HepG2 (cell line): ENCODE data around the gene PELI2. TPM values are rescaled to one million over a fixed set of nuclear protein-coding genes. Genes with fewer than 3 reads are reported as not detected.

Experiments used
- ATAC-seq: fragments of 200-7000 bp; cut with Tn5 transposase; 3 replicates; pipeline ENCODE4 v1.9.1; 2020; ENCODE audit warnings: mild to moderate bottlenecking, moderate library complexity
- BruUV-seq: library from RNA; stranded (reverse); fragments of 400-500 nt; replicated peaks from 2 replicates; lab custom pipeline; 2021; lab: Mats Ljungman, UMichigan
- CTCF ChIA-PET: fragments of 300-600 bp; formaldehyde crosslinking; extraction: SDS; loops from one replicate; lab custom pipeline; 2021; ENCODE audit warnings: low total read pairs, inconsistent platforms, low intra/inter-chr PET ratio; lab: Yijun Ruan, JAX
- POLR2A ChIA-PET: fragments of 350-600 bp; sonication (Branson Sonifier 250); formaldehyde crosslinking; loops from one replicate; lab custom pipeline; 2020; ENCODE audit warnings: antibody characterized with exemption, inconsistent platforms; lab: Yijun Ruan, JAX
- DNase-seq: peaks from one replicate; pipeline ENCODE4 v3.0.0-alpha.2; 2015; ENCODE audit warnings: low spot score
- FAIRE-seq: peaks from 3 replicates; lab custom pipeline; 2011; peaks lifted over from hg19 to GRCh38; lab: Jason Lieb, UNC
- H2AFZ ChIP-seq: one replicate; pipeline ENCODE4 v1.6.1; 2011; ENCODE audit warnings: low read length, inconsistent platforms
- H3K27ac ChIP-seq: fragments of 300-600 bp; 3 replicates; pipeline ENCODE4 v1.8.0; 2011; ENCODE audit warnings: mixed run types, mild to moderate bottlenecking, mixed read lengths, low read length, inconsistent platforms; ENCODE audit not compliant: insufficient read depth; ENCODE audit errors: extremely low read length
- H3K27me3 ChIP-seq, 2 experiments: fragments of 200-600 bp in 1 of 2; 2 replicates in 1 of 2; 3 replicates in 1 of 2; pipeline versions ENCODE4 v1.6.0 to v1.8.0; 2011; ENCODE audit warnings: low read length in 2 of 2, mild to moderate bottlenecking in 2 of 2, moderate library complexity in 2 of 2, inconsistent platforms in 1 of 2; ENCODE audit not compliant: insufficient read depth in 2 of 2, control insufficient read depth in 1 of 2
- H3K36me3 ChIP-seq, 2 experiments: fragments of 200-600 bp in 1 of 2; replicated peaks in 1 of 2; 2 replicates in 1 of 2; 3 replicates in 1 of 2; pipeline versions ENCODE4 v1.5.1 to v1.8.0; 2011; ENCODE audit warnings: low read length in 2 of 2, inconsistent platforms in 1 of 2; ENCODE audit not compliant: insufficient read depth in 2 of 2, control insufficient read depth in 1 of 2
- H3K4me1 ChIP-seq: 2 replicates; pipeline ENCODE4 v1.5.1; 2012; ENCODE audit warnings: low read length, inconsistent platforms; ENCODE audit not compliant: insufficient read depth
- H3K4me2 ChIP-seq: 2 replicates; pipeline ENCODE4 v1.6.0; 2011; ENCODE audit warnings: low read depth, low read length, inconsistent platforms
- H3K4me3 ChIP-seq, 3 experiments: fragments of 200-600 bp in 1 of 3; sonication (generic), shearing (Covaris generic) in 1 of 3; replicated peaks in 1 of 3; 2 replicates each; pipeline ENCODE4 v1.5.1; 2011 to 2016; ENCODE audit warnings: low read length in 3 of 3, inconsistent platforms in 2 of 3, low read depth in 2 of 3, mild to moderate bottlenecking in 2 of 3, control low read depth in 1 of 3, mixed read lengths in 1 of 3; ENCODE audit not compliant: insufficient read depth in 1 of 3
- H3K79me2 ChIP-seq: one replicate; pipeline ENCODE4 v1.6.1; 2011; ENCODE audit warnings: low read length, inconsistent platforms; ENCODE audit not compliant: insufficient read depth
- H3K9ac ChIP-seq: 2 replicates; pipeline ENCODE4 v1.6.0; 2011; ENCODE audit warnings: mild to moderate bottlenecking, low read depth, low read length, inconsistent platforms; ENCODE audit not compliant: insufficient read depth
- H3K9me3 ChIP-seq: 2 replicates; pipeline ENCODE4 v1.5.1; 2012; ENCODE audit warnings: mild to moderate bottlenecking, low read length
- H4K20me1 ChIP-seq: 2 replicates; pipeline ENCODE4 v1.6.0; 2011; ENCODE audit warnings: inconsistent platforms, mild to moderate bottlenecking, low read length, moderate library complexity; ENCODE audit not compliant: insufficient read depth
- CC2D1A ChIP-seq: sonication (generic); formaldehyde crosslinking; IDR thresholded peaks from 2 replicates; pipeline ENCODE4 v1.8.1; 2023; ENCODE audit warnings: mild to moderate bottlenecking, missing genetic modification reagents
- HNF4A ChIP-seq: sonication (generic); formaldehyde crosslinking; IDR thresholded peaks from 2 replicates; pipeline ENCODE4 v1.4.0; 2020; ENCODE audit warnings: missing genetic modification reagents
- MTA1 ChIP-seq: sonication (generic); formaldehyde crosslinking; IDR thresholded peaks from 2 replicates; pipeline ENCODE4 v1.4.0; 2020; ENCODE audit warnings: missing genetic modification reagents, mild to moderate bottlenecking, borderline replicate concordance
- NKX3-1 ChIP-seq: sonication (generic); formaldehyde crosslinking; IDR thresholded peaks from 2 replicates; pipeline ENCODE4 v1.5.0; 2020; ENCODE audit warnings: missing genetic modification reagents
- SKI ChIP-seq: fragments of 450-650 bp; IDR thresholded peaks from one replicate; pipeline ENCODE4 v1.6.1; 2018; ENCODE audit warnings: mild to moderate bottlenecking; ENCODE audit not compliant: partially characterized antibody
- SOX6 ChIP-seq, 2 experiments: fragments of 450-650 bp in 1 of 2; sonication (generic) in 1 of 2; formaldehyde crosslinking in 1 of 2; IDR thresholded peaks; 2 replicates each; pipeline versions ENCODE4 v1.4.0 to v1.6.1; 2017 to 2020; ENCODE audit warnings: antibody characterized with exemption in 1 of 2, mild to moderate bottlenecking in 1 of 2, missing genetic modification reagents in 1 of 2
- ZBTB38 ChIP-seq: sonication (generic); formaldehyde crosslinking; IDR thresholded peaks from 2 replicates; pipeline ENCODE4 v1.5.1; 2020; ENCODE audit warnings: mild to moderate bottlenecking, missing genetic modification reagents
- ZNF3 ChIP-seq: IDR thresholded peaks from 2 replicates; pipeline ENCODE4 v1.7.0; 2017; ENCODE audit warnings: inconsistent platforms
- ZNF644 ChIP-seq: IDR thresholded peaks from 2 replicates; pipeline ENCODE4 v1.6.1; 2016; ENCODE audit warnings: low read depth
- ZNF703 ChIP-seq: sonication (generic); formaldehyde crosslinking; IDR thresholded peaks from 2 replicates; pipeline ENCODE4 v1.5.1; 2020; ENCODE audit warnings: missing genetic modification reagents, mild to moderate bottlenecking, moderate library complexity, borderline replicate concordance
- ZZZ3 ChIP-seq: sonication (generic); formaldehyde crosslinking; IDR thresholded peaks from 2 replicates; pipeline ENCODE4 v1.4.0; 2020; ENCODE audit warnings: missing genetic modification reagents, mild to moderate bottlenecking, borderline replicate concordance
- WGBS: methylation state at CpG from one replicate; pipeline ENCODE4 v1.1.6; 2017; ENCODE audit warnings: low lambda C conversion rate; 5-methylcytosine and 5-hydroxymethylcytosine counted together
- in situ Hi-C: cut with HindIII; loops from 2 replicates; pipeline ENCODE4 v1.10.0; 2017; ENCODE audit warnings: low pct_unique_long_range_greater_than_20kb; ENCODE audit not compliant: extremely low pct_ligation_motif_present
- intact Hi-C: fragments of 100-400 bp; cut with micrococcal nuclease; formaldehyde crosslinking; loops from one replicate; pipeline ENCODE4 v1.10.0; 2022; ENCODE audit not compliant: unreplicated experiment
- polyA plus RNA-seq, 8 experiments: library from polyadenylated mRNA; depleted of rRNA in 3 of 8; stranded (reverse) in 7 of 8; unstranded in 1 of 8; fragments of >200 nt; fragmentation: Illumina TruSeq in 4 of 8; extraction: Trizol in 4 of 8; gene quantifications; 2 replicates each; pipeline versions ENCODE4 v1.2.1 to v1.2.3, GENCODE V29; 2011 to 2016; ENCODE audit warnings: low read depth in 4 of 8, missing spikeins in 1 of 8, mixed read lengths in 1 of 8; ENCODE audit not compliant: insufficient read depth in 1 of 8
- total RNA-seq, 5 experiments: library from RNA; depleted of rRNA; stranded (reverse); fragments of >200 nt; fragmentation: Illumina TruSeq; extraction: Trizol; gene quantifications; 2 replicates each; pipeline ENCODE4 v1.2.3, GENCODE V29; 2016; ENCODE audit warnings: low read depth in 1 of 5
- TF ChIP-seq, protein P1 (sequence below): sonication (generic); formaldehyde crosslinking; IDR thresholded peaks from 2 replicates; pipeline ENCODE4 v1.8.0; 2022; ENCODE audit warnings: mild to moderate bottlenecking, missing genetic modification reagents, moderate library complexity

The PELI2 gene
- total and polyA plus RNA-seq, 2 of the 13 experiments (the other 11 are each of a cell fraction or from before 2014, with no cell fraction given), result 0.07 TPM; not detected in 1

GRCh38 chr14:56147449-56147848 lies 29.2 kb downstream of the PELI2 start:
- no peaks in the 10 kb centered on the region for H3K4me1 ChIP-seq
- no peak for ATAC-seq
- DNase-seq, result no peak
- no peak overlapping the region for H3K27ac ChIP-seq
- H3K36me3 ChIP-seq, result no peaks in the 10 kb centered on the region
- no peaks in the 10 kb centered on the region for H3K79me2 ChIP-seq
- 0% methylated on average over 1 of the region's 1 CpG for WGBS
- intact Hi-C loops (no loop called here), in situ Hi-C loops (no loop called here)
- no peak overlapping the region for H2AFZ ChIP-seq
- CTCF ChIA-PET, result no interaction called here
- no peak overlapping the region for H3K4me3 ChIP-seq
- no peak overlapping the region for H3K9ac ChIP-seq
- no TSS peak for BruUV-seq
- H3K4me2 ChIP-seq, result no peak overlapping the region
- no peak for TF ChIP-seq SKI
- TF ChIP-seq CC2D1A (CRISPR knock-in tag), result no peak
- TF ChIP-seq, protein P1, sequence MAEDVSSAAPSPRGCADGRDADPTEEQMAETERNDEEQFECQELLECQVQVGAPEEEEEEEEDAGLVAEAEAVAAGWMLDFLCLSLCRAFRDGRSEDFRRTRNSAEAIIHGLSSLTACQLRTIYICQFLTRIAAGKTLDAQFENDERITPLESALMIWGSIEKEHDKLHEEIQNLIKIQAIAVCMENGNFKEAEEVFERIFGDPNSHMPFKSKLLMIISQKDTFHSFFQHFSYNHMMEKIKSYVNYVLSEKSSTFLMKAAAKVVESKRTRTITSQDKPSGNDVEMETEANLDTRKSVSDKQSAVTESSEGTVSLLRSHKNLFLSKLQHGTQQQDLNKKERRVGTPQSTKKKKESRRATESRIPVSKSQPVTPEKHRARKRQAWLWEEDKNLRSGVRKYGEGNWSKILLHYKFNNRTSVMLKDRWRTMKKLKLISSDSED (CRISPR knock-in tag), result no peak
- no peak for TF ChIP-seq NKX3-1
- TF ChIP-seq MTA1 (CRISPR knock-in tag), result no peak
- TF ChIP-seq ZNF644 (CRISPR knock-in tag), result no peak
- no peak for TF ChIP-seq HNF4A (CRISPR knock-in tag)
- TF ChIP-seq ZBTB38, result no peak
- no peak for TF ChIP-seq ZNF3 (CRISPR knock-in tag)
- no peak for TF ChIP-seq ZNF703 (CRISPR knock-in tag)
- TF ChIP-seq SOX6 (IDR thresholded peaks at IDR 0.05), result no peak
- no peak for TF ChIP-seq SOX6 (CRISPR knock-in tag; IDR thresholded peaks at IDR 0.05)
- TF ChIP-seq ZZZ3 (CRISPR knock-in tag), result no peak
- no peaks in the 10 kb centered on the region for H4K20me1 ChIP-seq
- no peak for FAIRE-seq
- H3K9me3 ChIP-seq, result no peaks in the 10 kb centered on the region
- POLR2A ChIA-PET, result no interaction called here
- H3K27me3 ChIP-seq, result peaks cover 0 to 3% of the 10 kb centered on the region in 2 experiments; a peak in 1 of 5 replicates
